HT1080 (cell line): ENCODE results near the gene CABLES1. TPM values are rescaled to one million over a fixed set of nuclear protein-coding genes. Genes with fewer than 3 reads are reported as not detected.
"Not testable (repeated sequence)": the region's sequence is repeated elsewhere in the genome, so short reads cannot be mapped to it uniquely, and the experiment has no call there.

ENCODE experiments used
- DNase-seq: peaks from one replicate; pipeline ENCODE4 v3.0.0-alpha.2; 2015; ENCODE audit warnings: low read depth
- total RNA-seq: library from RNA; depleted of rRNA; stranded (reverse); fragments of >200 nt; shearing (Covaris generic); gene quantifications from 2 replicates; pipeline ENCODE4 v1.2.3, GENCODE V29; 2014

Gene CABLES1
- total RNA-seq, 1 experiment from 2014 or later: 5.3 TPM

GRCh38 chr18:23141104-23141999, 6.1 kb downstream of the CABLES1 start:
- DNase-seq: no peak

GRCh38 chr18:23142251-23142929, 7.1 kb downstream of the CABLES1 start:
- peak; percentile 23 for DNase-seq

GRCh38 chr18:23143016-23143814, 7.9 kb downstream of the CABLES1 start:
- DNase-seq: peak; percentile 42

GRCh38 chr18:23143815-23144261, 8.6 kb downstream of the CABLES1 start:
- no peak for DNase-seq

GRCh38 chr18:23144640-23145039, 9.4 kb downstream of the CABLES1 start:
- DNase-seq: no peak

- no peak for DNase-seq
These were observed 10.3 kb downstream of the CABLES1 start for GRCh38 chr18:23145621-23146020.

- DNase-seq: no peak
These were observed 11.7 kb downstream of the CABLES1 start for GRCh38 chr18:23146861-23147469.

- DNase-seq: no peak
These were observed 13.1 kb downstream of the CABLES1 start for GRCh38 chr18:23148382-23148781.

- DNase-seq: no peak
These were observed 14.3 kb downstream of the CABLES1 start for GRCh38 chr18:23149570-23149969.

GRCh38 chr18:23151414-23152099, 16.3 kb downstream of the CABLES1 start:
- DNase-seq: no peak

GRCh38 chr18:23154030-23154429, 18.7 kb downstream of the CABLES1 start:
- no peak for DNase-seq

GRCh38 chr18:23154823-23155500, 19.7 kb downstream of the CABLES1 start:
- DNase-seq: no peak

GRCh38 chr18:23155537-23155936, 20.3 kb downstream of the CABLES1 start:
- no peak for DNase-seq

GRCh38 chr18:23156134-23156533, 20.8 kb downstream of the CABLES1 start:
- no peak for DNase-seq

GRCh38 chr18:23158058-23158457, 22.8 kb downstream of the CABLES1 start:
- DNase-seq: no peak

- not testable (repeated sequence) for DNase-seq
These were observed 23.6 kb downstream of the CABLES1 start for GRCh38 chr18:23158884-23159283.

GRCh38 chr18:23159344-23159743, 24.1 kb downstream of the CABLES1 start:
- DNase-seq: no peak

- no peak for DNase-seq
These were observed 27.2 kb downstream of the CABLES1 start for GRCh38 chr18:23162473-23162872.

- no peak for DNase-seq
These were observed 28.7 kb downstream of the CABLES1 start for GRCh38 chr18:23163786-23164533.
